Muscle layer of duodenum (tissue), 2 donors: ENCODE measurements around the gene FOXP1.

Experiments
- H3K27ac ChIP-seq: one replicate; pipeline ENCODE4 v1.7.0; 2013; ENCODE audit warnings: mild to moderate bottlenecking, low read length
- H3K27me3 ChIP-seq: one replicate; pipeline ENCODE4 v1.7.0; 2013; ENCODE audit warnings: low read depth, mild to moderate bottlenecking, control low read depth, low read length
- H3K36me3 ChIP-seq, 2 donors: one replicate each; pipeline ENCODE4 v1.7.0; 2013; ENCODE audit warnings: low read length in 2 of 2, control low read depth in 1 of 2, mild to moderate bottlenecking in 1 of 2; ENCODE audit not compliant: insufficient read depth in 2 of 2, control insufficient read depth in 1 of 2
- H3K4me1 ChIP-seq, 2 donors: one replicate each; pipeline ENCODE4 v1.7.0; 2013; ENCODE audit warnings: low read length in 2 of 2, mild to moderate bottlenecking in 2 of 2, control low read depth in 1 of 2, moderate library complexity in 1 of 2; ENCODE audit not compliant: insufficient read depth in 2 of 2, control insufficient read depth in 1 of 2
- H3K4me3 ChIP-seq, 2 donors: one replicate each; pipeline ENCODE4 v1.7.0; 2013; ENCODE audit warnings: low read length in 2 of 2, low read depth in 1 of 2, mild to moderate bottlenecking in 1 of 2
- H3K9me3 ChIP-seq, 2 donors: one replicate each; pipeline ENCODE4 v1.7.0; 2013; ENCODE audit warnings: low read length in 2 of 2, control low read depth in 1 of 2, mild to moderate bottlenecking in 1 of 2; ENCODE audit not compliant: control insufficient read depth in 1 of 2
- donor health status: healthy.

The FOXP1 gene

DNA sequence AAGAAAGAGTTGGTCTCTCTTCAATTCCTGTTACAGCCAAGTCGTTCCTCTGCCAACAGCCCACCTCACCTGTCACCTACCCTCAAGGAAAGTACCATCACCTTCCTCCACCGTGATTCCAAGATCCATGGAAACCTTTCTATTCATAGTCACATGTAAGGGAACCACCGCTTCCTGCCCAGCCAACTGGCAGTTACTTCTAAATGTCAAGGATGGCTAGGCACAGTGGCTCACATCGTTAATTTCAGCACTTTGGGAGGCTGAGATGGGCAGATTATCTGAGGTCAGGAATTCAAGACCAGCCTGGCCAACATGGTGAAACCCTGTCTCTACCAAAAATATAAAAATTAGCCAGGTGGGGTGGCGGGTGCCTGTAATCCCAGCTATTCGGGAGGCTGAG, 82.8 kb downstream of the FOXP1 start:
- Histone ChIP-seq H3K4me1 (peaks cover 0 to 22% of the 10 kb centered on the region in 2 donors), H3K4me3 (no peak overlapping the region), H3K27ac (no peak overlapping the region), H3K36me3 (peaks cover 0 to 18% of the 10 kb centered on the region in 2 donors), H3K27me3 (no peaks in the 10 kb centered on the region), H3K9me3 (no peaks in the 10 kb centered on the region)

DNA sequence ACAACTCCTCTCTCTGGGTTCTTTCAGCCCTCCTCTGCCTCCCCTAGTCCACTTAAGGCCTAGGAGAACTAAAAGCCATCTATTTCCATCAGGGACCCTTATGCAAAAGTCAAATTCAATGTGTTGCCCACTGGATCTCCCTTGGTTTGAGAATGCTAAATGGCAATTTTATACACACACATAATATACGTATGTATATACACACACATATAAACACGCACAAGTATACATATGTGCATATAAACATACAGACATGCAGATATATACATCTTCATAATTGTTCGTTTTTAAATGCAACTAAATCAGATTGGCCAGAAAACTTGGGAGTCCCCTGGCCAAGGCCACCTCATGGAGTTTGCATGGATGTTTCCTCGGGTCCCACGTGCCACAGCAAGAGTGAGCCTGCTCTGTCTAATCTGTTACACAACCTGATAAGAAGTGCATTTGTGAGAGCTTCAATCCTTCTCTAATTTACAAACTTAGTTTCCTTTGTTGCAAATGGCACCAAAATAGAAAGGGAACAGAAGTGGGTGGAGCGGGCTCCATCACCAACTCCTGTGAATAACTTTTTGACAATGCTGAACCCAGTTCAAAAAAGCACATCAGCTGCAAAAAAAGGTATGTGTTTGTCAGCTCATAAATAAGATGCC, 84.2 kb downstream of the FOXP1 start:
- Histone ChIP-seq H3K27me3 (no peaks in the 10 kb centered on the region), H3K27ac (no peak overlapping the region), H3K36me3 (peaks cover 0 to 18% of the 10 kb centered on the region in 2 donors), H3K4me1 (peaks cover 0 to 22% of the 10 kb centered on the region in 2 donors), H3K9me3 (no peaks in the 10 kb centered on the region), H3K4me3 (no peak overlapping the region)

DNA sequence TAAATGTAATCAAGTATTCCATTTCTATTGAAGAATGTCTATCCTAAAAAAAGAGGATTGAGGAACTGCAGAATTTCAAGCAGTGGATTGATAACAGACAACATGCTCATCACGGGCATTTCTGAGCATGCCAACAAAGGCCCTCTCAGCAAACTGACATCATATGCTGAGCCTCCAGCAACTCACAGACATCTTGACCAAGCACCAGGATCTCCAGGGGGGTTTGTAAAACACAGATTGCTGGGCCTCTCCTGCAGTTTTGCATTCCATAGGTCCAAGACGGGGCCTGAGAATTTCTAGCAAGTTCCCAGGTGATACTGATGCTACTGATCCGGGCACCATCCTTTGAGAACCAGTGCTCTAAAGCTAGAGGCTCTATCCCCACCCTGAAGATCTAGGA, 85.0 kb downstream of the FOXP1 start:
- no peaks in the 10 kb centered on the region for H3K9me3 ChIP-seq
- no peak overlapping the region for H3K4me3 ChIP-seq
- no peak overlapping the region for H3K27ac ChIP-seq
- H3K36me3 ChIP-seq = peaks cover 0 to 18% of the 10 kb centered on the region in 2 donors
- peaks cover 0 to 22% of the 10 kb centered on the region in 2 donors for H3K4me1 ChIP-seq
- H3K27me3 ChIP-seq = no peaks in the 10 kb centered on the region

DNA sequence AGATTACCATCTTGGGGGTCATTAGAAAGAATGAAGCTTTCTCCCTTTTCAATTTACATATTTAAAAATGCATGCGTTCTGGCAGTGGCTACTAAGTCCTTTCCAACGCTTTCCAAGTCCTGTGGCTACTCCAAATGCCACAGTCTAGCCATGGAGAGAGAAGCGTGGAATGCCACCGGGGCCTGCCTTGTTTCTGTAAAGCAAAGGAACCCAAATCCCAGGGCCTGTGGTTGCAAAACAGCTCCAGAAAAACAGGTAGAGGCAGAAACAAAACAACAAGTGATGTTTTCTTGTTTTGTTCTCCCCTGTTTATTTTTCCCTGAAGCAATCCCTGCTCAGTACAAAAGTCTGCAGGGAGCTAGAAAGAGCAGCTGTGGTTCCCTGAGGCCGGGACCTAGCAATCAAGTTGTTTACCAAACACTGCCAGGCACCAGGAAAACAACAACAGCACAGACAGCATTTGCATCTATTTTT, 85.5 kb downstream of the FOXP1 start:
- H3K27me3 ChIP-seq = no peaks in the 10 kb centered on the region
- no peak overlapping the region for H3K27ac ChIP-seq
- peaks cover 0 to 22% of the 10 kb centered on the region in 2 donors for H3K4me1 ChIP-seq
- no peak overlapping the region for H3K4me3 ChIP-seq
- no peaks in the 10 kb centered on the region for H3K9me3 ChIP-seq
- peaks cover 0 to 21% of the 10 kb centered on the region in 2 donors for H3K36me3 ChIP-seq

DNA sequence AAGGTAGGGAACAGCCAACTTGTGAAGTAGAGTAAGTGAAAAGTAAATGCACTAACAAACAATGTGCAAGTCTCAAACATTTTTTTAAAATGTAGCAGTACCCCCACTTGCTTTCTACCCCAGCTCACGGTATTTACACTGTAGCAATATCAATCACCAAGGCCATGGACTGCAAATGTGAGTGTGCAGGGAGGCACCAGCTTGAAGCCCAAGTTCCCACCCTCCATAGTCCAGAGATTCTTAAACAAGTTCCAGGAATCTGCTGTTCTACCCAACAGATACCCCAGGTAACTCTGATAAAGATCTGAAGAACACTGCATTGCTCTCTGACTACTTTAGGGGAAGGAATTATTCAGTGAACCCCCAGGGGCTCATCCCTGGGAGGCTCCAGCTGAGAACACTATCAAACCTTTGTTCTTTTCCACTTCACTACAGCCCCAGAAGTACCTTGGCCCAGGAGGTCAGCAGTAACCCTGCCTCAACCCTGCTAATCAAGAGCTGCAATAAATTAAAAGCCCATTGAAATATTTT, 86.1 kb downstream of the FOXP1 start:
- H3K9me3 ChIP-seq = no peaks in the 10 kb centered on the region
- H3K36me3 ChIP-seq = peaks cover 0 to 25% of the 10 kb centered on the region in 2 donors
- H3K27me3 ChIP-seq = no peaks in the 10 kb centered on the region
- H3K27ac ChIP-seq = no peak overlapping the region
- H3K4me3 ChIP-seq = no peak overlapping the region
- peaks cover 0 to 22% of the 10 kb centered on the region in 2 donors for H3K4me1 ChIP-seq

DNA sequence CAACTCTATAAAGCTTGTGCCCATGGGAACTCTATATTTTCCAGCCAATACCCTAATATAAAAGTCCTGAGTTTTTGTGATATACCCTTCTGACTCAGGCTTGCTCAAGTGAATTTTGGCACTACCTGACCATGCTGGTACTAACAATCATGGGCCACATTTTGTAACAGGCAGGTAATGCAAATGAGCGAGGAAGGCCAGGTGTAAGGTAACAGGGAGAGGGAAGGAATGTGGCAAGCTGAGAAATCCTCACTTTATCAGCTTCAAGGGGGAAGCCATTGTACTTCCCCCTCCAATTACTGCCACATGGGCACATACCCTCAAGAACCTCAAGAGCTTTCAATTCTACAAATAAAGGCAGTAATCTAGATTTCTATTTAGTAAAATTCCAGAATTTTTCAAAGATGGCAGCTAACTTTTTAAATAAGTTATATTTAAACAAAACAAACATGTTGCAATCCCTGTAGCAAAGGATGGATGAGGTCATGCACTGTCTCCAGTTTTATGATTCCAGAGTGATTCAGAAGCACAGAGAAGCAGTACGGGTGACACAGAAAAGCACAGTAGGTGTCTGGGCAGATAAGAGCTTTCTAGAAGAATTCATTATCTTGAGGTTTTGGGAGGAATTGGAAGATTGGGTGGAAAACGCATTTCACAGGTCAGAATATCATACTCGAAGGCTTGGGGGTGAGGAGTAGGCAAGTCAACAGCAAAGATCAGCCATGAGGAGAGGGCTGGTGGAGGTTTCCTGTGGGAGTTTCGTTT, 87.6 kb downstream of the FOXP1 start:
- no peak overlapping the region for H3K27ac ChIP-seq
- H3K4me3 ChIP-seq = no peak overlapping the region
- peaks cover 0 to 22% of the 10 kb centered on the region in 2 donors for H3K4me1 ChIP-seq
- peaks cover 5 to 32% of the 10 kb centered on the region in 2 donors for H3K36me3 ChIP-seq
- H3K27me3 ChIP-seq = no peaks in the 10 kb centered on the region
- no peaks in the 10 kb centered on the region for H3K9me3 ChIP-seq

DNA sequence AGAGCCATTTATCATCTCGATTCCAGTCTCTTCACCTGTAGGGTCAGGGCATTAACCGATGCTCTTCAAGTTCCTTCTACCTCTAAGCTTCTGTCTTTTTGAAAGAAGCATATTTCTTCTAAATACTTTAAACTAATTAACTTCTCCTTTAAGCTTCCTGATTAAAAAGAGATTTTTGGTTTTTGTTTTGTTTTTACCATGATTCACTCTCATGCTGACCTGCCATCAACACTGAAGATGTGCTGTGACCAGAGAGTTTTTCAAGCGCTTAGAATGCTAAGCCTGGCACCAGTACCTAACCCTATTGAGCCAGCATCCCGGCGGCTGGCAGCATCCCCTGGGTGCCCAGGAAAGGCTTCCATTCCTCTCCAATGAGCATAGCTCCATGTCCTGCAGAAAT, 89.3 kb downstream of the FOXP1 start:
- Histone ChIP-seq H3K4me1 (peaks cover 0 to 22% of the 10 kb centered on the region in 2 donors), H3K9me3 (no peaks in the 10 kb centered on the region), H3K27ac (no peak overlapping the region), H3K27me3 (no peaks in the 10 kb centered on the region), H3K4me3 (no peak overlapping the region), H3K36me3 (peaks cover 5 to 32% of the 10 kb centered on the region in 2 donors)

DNA sequence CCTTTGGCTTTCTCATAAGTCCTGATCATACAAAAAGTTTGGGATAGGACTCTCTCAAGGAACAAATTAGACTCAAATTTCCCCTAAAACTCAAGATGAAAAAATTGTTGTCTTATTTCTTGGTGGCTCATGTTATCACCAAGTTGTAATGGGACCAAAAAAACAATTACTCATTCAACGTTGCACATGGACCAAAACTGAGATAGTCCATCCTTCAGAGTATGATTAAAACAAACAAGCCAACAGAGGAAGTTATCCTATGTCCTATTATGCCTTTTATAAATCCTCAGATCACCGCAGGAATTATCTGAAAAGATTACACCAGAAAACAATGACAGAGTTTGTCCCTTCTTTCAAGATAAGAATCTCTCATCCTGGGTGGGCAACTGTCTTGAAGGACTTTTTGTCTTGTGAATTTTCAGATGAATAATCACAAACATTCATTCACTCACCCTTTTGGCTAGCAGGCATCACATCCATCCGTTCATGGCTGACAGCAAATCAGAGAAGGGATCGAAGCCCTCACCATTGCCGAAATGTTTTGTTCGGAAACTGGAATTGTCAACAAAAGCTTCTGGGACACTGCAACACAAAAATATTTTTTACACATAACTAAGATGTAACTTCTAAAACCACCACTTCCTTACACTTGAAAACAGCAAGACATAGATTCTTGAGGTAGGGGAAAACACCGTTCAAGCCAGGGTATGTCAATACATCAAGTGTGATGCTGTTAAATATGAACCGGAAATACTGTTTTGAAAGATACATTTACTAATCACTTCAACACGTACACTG, 90.4 kb downstream of the FOXP1 start:
- H3K27me3 ChIP-seq = no peaks in the 10 kb centered on the region
- H3K27ac ChIP-seq = no peak overlapping the region
- no peak overlapping the region for H3K4me3 ChIP-seq
- H3K36me3 ChIP-seq = peaks cover 5 to 32% of the 10 kb centered on the region in 2 donors
- peaks cover 0 to 16% of the 10 kb centered on the region in 2 donors for H3K4me1 ChIP-seq
- no peaks in the 10 kb centered on the region for H3K9me3 ChIP-seq

DNA sequence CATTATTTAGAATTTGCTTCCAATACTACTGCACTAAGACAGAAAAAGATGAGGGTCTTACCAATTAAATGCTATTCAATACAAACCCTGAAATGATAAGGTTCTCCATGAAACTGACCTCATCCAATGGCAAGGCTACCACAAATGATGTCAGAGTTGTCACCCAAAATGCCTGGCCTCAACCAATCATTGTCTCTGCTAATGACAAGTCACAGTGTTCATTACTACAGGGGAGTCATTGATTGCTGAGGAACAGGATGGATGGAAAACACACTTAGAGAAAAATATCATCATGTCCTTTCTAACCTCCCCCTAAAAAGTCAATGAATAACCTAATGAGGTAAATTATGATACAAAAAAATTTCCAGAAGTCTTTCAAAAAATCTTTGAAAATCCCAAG, 91.0 kb downstream of the FOXP1 start:
- Histone ChIP-seq H3K4me1 (peaks cover 0 to 13% of the 10 kb centered on the region in 2 donors), H3K4me3 (no peak overlapping the region), H3K27me3 (no peaks in the 10 kb centered on the region), H3K36me3 (peaks cover 5 to 32% of the 10 kb centered on the region in 2 donors), H3K27ac (no peak overlapping the region), H3K9me3 (no peaks in the 10 kb centered on the region)

DNA sequence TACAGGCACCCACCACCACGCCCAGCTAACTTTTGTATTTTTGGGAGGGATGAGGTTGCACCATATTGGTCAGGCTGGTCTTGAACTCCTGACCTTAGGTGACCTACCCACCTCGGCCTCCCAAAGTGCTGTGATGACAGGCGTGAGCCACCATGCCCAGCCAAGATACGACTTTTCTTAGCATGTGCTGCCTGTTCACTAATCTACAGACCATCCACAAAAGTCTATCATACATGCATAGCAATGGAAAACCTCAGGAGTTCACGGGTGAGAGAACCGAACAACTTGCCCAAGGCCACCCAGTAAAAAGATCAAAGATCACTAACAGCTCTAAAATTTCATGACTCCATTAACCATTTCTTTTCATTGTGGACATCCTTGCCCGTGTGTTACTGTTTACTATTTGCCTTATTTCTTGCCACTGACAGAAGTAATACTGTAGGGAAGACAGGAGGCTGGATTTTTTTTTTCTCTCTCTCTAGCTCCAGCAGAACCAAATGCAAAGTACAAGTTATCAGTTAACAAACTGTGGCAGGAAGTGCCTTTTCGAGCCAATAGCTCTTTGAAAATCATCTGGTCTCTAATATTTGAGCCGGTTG, 92.3 kb downstream of the FOXP1 start:
- no peak overlapping the region for H3K27ac ChIP-seq
- no peak overlapping the region for H3K4me3 ChIP-seq
- peaks cover 5 to 23% of the 10 kb centered on the region in 2 donors for H3K36me3 ChIP-seq
- H3K9me3 ChIP-seq = no peaks in the 10 kb centered on the region
- no peaks in the 10 kb centered on the region for H3K27me3 ChIP-seq
- H3K4me1 ChIP-seq = peaks cover 0 to 5% of the 10 kb centered on the region in 2 donors
